ENCODE data around the gene CDH24.

The CDH24 gene

GRCh38 chr14:23060536-23061260 is 3.4 kb upstream of the CDH24 start:
- no peak for DNase-seq

- DNase-seq = no peak
Measured at GRCh38 chr14:23058654-23059504, 1.6 kb upstream of the CDH24 start.

GRCh38 chr14:23057757-23058653 is 685 bp upstream of the CDH24 start:
- DNase-seq = peak; percentile 85

- peak; percentile 64 for DNase-seq
Measured at GRCh38 chr14:23056145-23056955, 970 bp downstream of the CDH24 start.

- DNase-seq = no peak
Measured at GRCh38 chr14:23055621-23056144, 1.6 kb downstream of the CDH24 start.

- no peak for DNase-seq
Measured at GRCh38 chr14:23055147-23055550, 2.2 kb downstream of the CDH24 start.

GRCh38 chr14:23054000-23054811 is 3.1 kb downstream of the CDH24 start:
- no peak for DNase-seq

GRCh38 chr14:23053426-23053825 is 3.9 kb downstream of the CDH24 start:
- DNase-seq = no peak

GRCh38 chr14:23052671-23053070 is 4.6 kb downstream of the CDH24 start:
- no peak for DNase-seq

- no peak for DNase-seq
Measured at GRCh38 chr14:23052182-23052623, 5.1 kb downstream of the CDH24 start.

- no peak for DNase-seq
Measured at GRCh38 chr14:23051141-23052057, 5.9 kb downstream of the CDH24 start.

- DNase-seq = no peak
Measured at GRCh38 chr14:23049011-23049410, 8.3 kb downstream of the CDH24 start.

- no peak for DNase-seq
Measured at GRCh38 chr14:23047751-23048693, 9.3 kb downstream of the CDH24 start.

GRCh38 chr14:23047034-23047634 is 10.2 kb downstream of the CDH24 start:
- no peak for DNase-seq

GRCh38 chr14:23045419-23046357 is 11.6 kb downstream of the CDH24 start:
- DNase-seq = no peak

- no peak for DNase-seq
Measured at GRCh38 chr14:23044840-23045239, 12.5 kb downstream of the CDH24 start.

- DNase-seq = no peak
Measured at GRCh38 chr14:23043754-23044153, 13.6 kb downstream of the CDH24 start.

Measured in effector CD4-positive, alpha-beta T cell (primary cell).